ENCODE data around the gene ZC3H10.
A peak's percentile ranks its signal among the peaks of the same experiment; 100 is the strongest.
"Not testable (repeated sequence)": the region's sequence is repeated elsewhere in the genome, so short reads cannot be mapped to it uniquely, and the experiment has no call there.

The ZC3H10 gene

GRCh38 chr12:56153678-56154065 lies 35.6 kb downstream of the ZC3H10 start:
- Mint-ChIP-seq H3K4me1 (peaks cover 52% of the 10 kb centered on the region), H3K27me3 (no peaks in the 10 kb centered on the region), H3K4me3 (peak overlapping the region; percentile 92), H3K36me3 (peaks cover 17% of the 10 kb centered on the region), H3K9me3 (no peaks in the 10 kb centered on the region), H3K27ac (peak overlapping the region; percentile 97)
- ATAC-seq, result no peak

- ATAC-seq, result no peak
- Mint-ChIP-seq H3K27me3 (no peaks in the 10 kb centered on the region), H3K4me3 (no peak overlapping the region), H3K27ac (peak overlapping the region; percentile 97), H3K9me3 (no peaks in the 10 kb centered on the region), H3K4me1 (peaks cover 58% of the 10 kb centered on the region), H3K36me3 (peaks cover 23% of the 10 kb centered on the region)
Measured at GRCh38 chr12:56154246-56154771, 36.2 kb downstream of the ZC3H10 start.

- peak overlapping the region; percentile 97 for H3K27ac Mint-ChIP-seq
- no peak overlapping the region for H3K4me3 Mint-ChIP-seq
- H3K9me3 Mint-ChIP-seq, result no peaks in the 10 kb centered on the region
- peaks cover 28% of the 10 kb centered on the region for H3K36me3 Mint-ChIP-seq
- peaks cover 63% of the 10 kb centered on the region for H3K4me1 Mint-ChIP-seq
- no peak for ATAC-seq
- H3K27me3 Mint-ChIP-seq, result no peaks in the 10 kb centered on the region
Measured at GRCh38 chr12:56154818-56155217, 36.8 kb downstream of the ZC3H10 start.

GRCh38 chr12:56155256-56155845 lies 37.3 kb downstream of the ZC3H10 start:
- no peak for ATAC-seq
- Mint-ChIP-seq H3K27me3 (no peaks in the 10 kb centered on the region), H3K27ac (peak overlapping the region; percentile 97), H3K9me3 (no peaks in the 10 kb centered on the region), H3K36me3 (peaks cover 34% of the 10 kb centered on the region), H3K4me3 (no peak overlapping the region), H3K4me1 (peaks cover 68% of the 10 kb centered on the region)

GRCh38 chr12:56156464-56157200 lies 38.6 kb downstream of the ZC3H10 start:
- H3K27ac Mint-ChIP-seq, result peak overlapping the region; percentile 93
- H3K27me3 Mint-ChIP-seq, H3K9me3 Mint-ChIP-seq, ATAC-seq: not testable (repeated sequence)
- peak overlapping the region; percentile 95 for H3K4me3 Mint-ChIP-seq
- peaks cover 45% of the 10 kb centered on the region for H3K36me3 Mint-ChIP-seq
- H3K4me1 Mint-ChIP-seq, result peaks cover 68% of the 10 kb centered on the region

GRCh38 chr12:56157201-56158028 lies 39.3 kb downstream of the ZC3H10 start:
- ATAC-seq, result peak; percentile 77
- Mint-ChIP-seq H3K4me1 (peaks cover 67% of the 10 kb centered on the region), H3K9me3 (no peaks in the 10 kb centered on the region), H3K36me3 (peaks cover 51% of the 10 kb centered on the region), H3K27me3 (no peaks in the 10 kb centered on the region), H3K27ac (peak overlapping the region; percentile 93), H3K4me3 (peak overlapping the region; percentile 95)

- Mint-ChIP-seq H3K4me3 (peak within 1 kb of the TSS; percentile 95), H3K27ac (peak within 1 kb of the TSS; percentile 93), H3K4me1 (peaks cover 64% of the 10 kb centered on the region), H3K9me3 (no peaks in the 10 kb centered on the region), H3K27me3 (no peaks in the 10 kb centered on the region), H3K36me3 (peaks cover 58% of the 10 kb centered on the region)
- peak; percentile 95 for ATAC-seq
Measured at GRCh38 chr12:56158029-56158925, 40.2 kb downstream of the ZC3H10 start, which contains the start of gene MYL6. Gene MYL6, plus strand, starts transcription at chr12:56158359. Its CDS starts 43 bp downstream, at chr12:56158402.

- Mint-ChIP-seq H3K27ac (peak overlapping the region; percentile 93), H3K9me3 (no peaks in the 10 kb centered on the region), H3K36me3 (peaks cover 65% of the 10 kb centered on the region), H3K4me3 (peak overlapping the region; percentile 95), H3K27me3 (no peaks in the 10 kb centered on the region), H3K4me1 (peaks cover 57% of the 10 kb centered on the region)
- ATAC-seq, result no peak
Measured at GRCh38 chr12:56158926-56159461, 40.9 kb downstream of the ZC3H10 start.

GRCh38 chr12:56159482-56160192 lies 41.6 kb downstream of the ZC3H10 start:
- Mint-ChIP-seq H3K36me3 (peaks cover 72% of the 10 kb centered on the region), H3K4me3 (peak overlapping the region; percentile 95), H3K27me3 (no peaks in the 10 kb centered on the region), H3K27ac (peak overlapping the region; percentile 93), H3K9me3 (no peaks in the 10 kb centered on the region), H3K4me1 (peaks cover 56% of the 10 kb centered on the region)
- ATAC-seq, result no peak

GRCh38 chr12:56160193-56160763 lies 42.2 kb downstream of the ZC3H10 start:
- Mint-ChIP-seq H3K4me1 (peaks cover 50% of the 10 kb centered on the region), H3K27ac (peak overlapping the region; percentile 93), H3K9me3 (no peaks in the 10 kb centered on the region), H3K36me3 (peaks cover 68% of the 10 kb centered on the region), H3K27me3 (no peaks in the 10 kb centered on the region), H3K4me3 (peak overlapping the region; percentile 95)
- ATAC-seq, result no peak

- no peaks in the 10 kb centered on the region for H3K9me3 Mint-ChIP-seq
Measured at GRCh38 chr12:56160894-56161689, 43.0 kb downstream of the ZC3H10 start.

GRCh38 chr12:56161690-56162351 lies 43.8 kb downstream of the ZC3H10 start:
- Mint-ChIP-seq H3K4me1 (peaks cover 44% of the 10 kb centered on the region), H3K36me3 (peaks cover 71% of the 10 kb centered on the region), H3K9me3 (no peaks in the 10 kb centered on the region), H3K4me3 (peak overlapping the region; percentile 59), H3K27ac (peak overlapping the region; percentile 46), H3K27me3 (no peaks in the 10 kb centered on the region)
- ATAC-seq, result no peak

More at GRCh38 chr12:56160894-56161689, 43.0 kb downstream of the ZC3H10 start:
- Mint-ChIP-seq H3K36me3 (peaks cover 71% of the 10 kb centered on the region), H3K4me3 (peak overlapping the region; percentile 95), H3K4me1 (peaks cover 44% of the 10 kb centered on the region), H3K27ac (peak overlapping the region; percentile 93), H3K27me3 (no peaks in the 10 kb centered on the region)
- no peak for ATAC-seq

Data from stimulated activated memory B cell treated with anti-CD40 and anti-IgM and Interleukin-4, amounts not matched to agents 10 μg/mL and 1 μg/mL and 100 μg/mL, for 72 hours (primary cell).